H1 (cell line): ENCODE results near the gene PRXL2B. TPM values are rescaled to one million over a fixed set of nuclear protein-coding genes. Genes with fewer than 3 reads are reported as not detected.

Experiments
- CTCF ChIA-PET: fragments of 300-600 bp; sonication (Branson Sonifier 250); formaldehyde crosslinking; loops from one replicate; lab custom pipeline; 2021; ENCODE audit not compliant: partially characterized antibody; lab: Charles Lee
- POLR2A ChIA-PET: fragments of 300-600 bp; sonication (Branson Sonifier 250); formaldehyde crosslinking; loops from one replicate; lab custom pipeline; 2021; ENCODE audit warnings: inconsistent platforms; ENCODE audit not compliant: partially characterized antibody; lab: Charles Lee
- DNase-seq, 2 experiments: peaks; one replicate each; pipeline versions ENCODE4 v3.0.0 to v3.0.0-alpha.2; 2010 to 2022; ENCODE audit warnings: low spot score in 2 of 2, low read depth in 1 of 2, mixed read lengths in 1 of 2
- FAIRE-seq: peaks from 2 replicates; lab custom pipeline; 2011; peaks lifted over from hg19 to GRCh38; lab: Jason Lieb, UNC
- H2AFZ ChIP-seq: 2 replicates; pipeline ENCODE4 v1.8.1; 2012; ENCODE audit warnings: low read length, inconsistent platforms
- H2AK5ac ChIP-seq: 2 replicates; pipeline ENCODE4 v1.6.1; 2013; ENCODE audit warnings: low read depth, low read length
- H2BK120ac ChIP-seq: replicated peaks from 2 replicates; pipeline ENCODE3; 2013; ENCODE audit warnings: low read depth, low read length, inconsistent platforms
- H2BK12ac ChIP-seq: 2 replicates; pipeline ENCODE4 v1.6.1; 2013; ENCODE audit warnings: low read depth, low read length
- H2BK15ac ChIP-seq: 2 replicates; pipeline ENCODE4 v1.6.1; 2013; ENCODE audit warnings: low read length
- H2BK20ac ChIP-seq: 2 replicates; pipeline ENCODE4 v1.6.1; 2013; ENCODE audit warnings: low read length
- H2BK5ac ChIP-seq: 2 replicates; pipeline ENCODE4 v1.6.1; 2013; ENCODE audit warnings: low read depth, low read length
- H3K14ac ChIP-seq: 2 replicates; pipeline ENCODE4 v1.6.1; 2013; ENCODE audit warnings: inconsistent platforms; ENCODE audit not compliant: insufficient read length
- H3K18ac ChIP-seq: 2 replicates; pipeline ENCODE4 v1.6.1; 2013; ENCODE audit warnings: low read length; ENCODE audit errors: extremely low read depth
- H3K23ac ChIP-seq: 2 replicates; pipeline ENCODE4 v1.6.1; 2013; ENCODE audit warnings: inconsistent platforms; ENCODE audit not compliant: insufficient read length
- H3K23me2 ChIP-seq: 2 replicates; pipeline ENCODE4 v1.6.1; 2013; ENCODE audit warnings: low read depth, low read length
- H3K27ac ChIP-seq: 2 replicates; pipeline ENCODE4 v1.6.1; 2011; ENCODE audit warnings: low read depth, low read length, inconsistent platforms
- H3K27me3 ChIP-seq, 4 experiments: replicated peaks in 1 of 4; 1 replicate in 1 of 4; 2 replicates in 3 of 4; pipeline versions ENCODE4 v1.6.1 to v1.8.1; 2011 to 2013; ENCODE audit warnings: low read length in 3 of 4, mild to moderate bottlenecking in 3 of 4, inconsistent platforms in 2 of 4, mixed read lengths in 2 of 4, moderate library complexity in 1 of 4; ENCODE audit not compliant: control insufficient read depth in 3 of 4, insufficient read depth in 3 of 4; ENCODE audit errors: extremely low read depth in 1 of 4
- H3K36me3 ChIP-seq, 4 experiments: 2 replicates each; pipeline versions ENCODE4 v1.6.1 to v1.8.1; 2011 to 2013; ENCODE audit warnings: mild to moderate bottlenecking in 4 of 4, low read length in 3 of 4, moderate library complexity in 2 of 4, control low read depth in 1 of 4, inconsistent platforms in 1 of 4; ENCODE audit not compliant: insufficient read depth in 4 of 4, control insufficient read depth in 2 of 4
- H3K4ac ChIP-seq: replicated peaks from 2 replicates; pipeline ENCODE3; 2013; ENCODE audit warnings: low read length, low read depth, mixed read lengths, inconsistent platforms; ENCODE audit not compliant: insufficient read length
- H3K4me1 ChIP-seq, 4 experiments: replicated peaks in 1 of 4; 1 replicate in 1 of 4; 2 replicates in 3 of 4; pipeline versions ENCODE4 v1.6.1 to v1.8.1; 2011 to 2013; ENCODE audit warnings: low read length in 3 of 4, inconsistent platforms in 2 of 4, mixed read lengths in 1 of 4; ENCODE audit not compliant: insufficient read depth in 4 of 4, control insufficient read depth in 3 of 4
- H3K4me2 ChIP-seq, 2 experiments: 2 replicates each; pipeline versions ENCODE4 v1.6.1 to v1.8.1; 2011 to 2013; ENCODE audit warnings: low read depth in 2 of 2, low read length in 2 of 2, control low read depth in 1 of 2, inconsistent platforms in 1 of 2, mild to moderate bottlenecking in 1 of 2; ENCODE audit not compliant: insufficient read depth in 1 of 2
- H3K4me3 ChIP-seq, 4 experiments: fragments of 200-600, 300-600 bp in 1 of 4; sonication (generic), shearing (Covaris generic), sonication (Bioruptor Twin) in 1 of 4; 2 replicates each; pipeline versions ENCODE4 v1.5.1 to v1.8.1; 2011 to 2016; ENCODE audit warnings: low read length in 4 of 4, low read depth in 3 of 4, control low read depth in 2 of 4, inconsistent platforms in 2 of 4, mild to moderate bottlenecking in 2 of 4, mixed read lengths in 1 of 4, moderate library complexity in 1 of 4; ENCODE audit not compliant: insufficient read depth in 2 of 4; ENCODE audit errors: extremely low read depth in 1 of 4
- H3K56ac ChIP-seq: replicated peaks from 2 replicates; pipeline ENCODE3; 2013; ENCODE audit warnings: low read depth, mild to moderate bottlenecking, mixed read lengths, low read length, inconsistent platforms; ENCODE audit not compliant: insufficient read length
- H3K79me1 ChIP-seq: 2 replicates; pipeline ENCODE4 v1.6.1; 2013; ENCODE audit warnings: low read depth, low read length, control low read depth
- H3K79me2 ChIP-seq, 2 experiments: 2 replicates each; pipeline versions ENCODE4 v1.6.1 to v1.8.1; 2012 to 2013; ENCODE audit warnings: low read length in 2 of 2, mild to moderate bottlenecking in 2 of 2, inconsistent platforms in 1 of 2; ENCODE audit not compliant: insufficient read depth in 2 of 2, control insufficient read depth in 1 of 2
- H3K9ac ChIP-seq, 4 experiments: replicated peaks in 1 of 4; 1 replicate in 1 of 4; 2 replicates in 3 of 4; pipeline versions ENCODE4 v1.6.1 to v1.8.1; 2011 to 2013; ENCODE audit warnings: low read depth in 3 of 4, low read length in 3 of 4, control low read depth in 2 of 4, mild to moderate bottlenecking in 2 of 4, moderate library complexity in 2 of 4, inconsistent platforms in 1 of 4; ENCODE audit errors: extremely low read depth in 1 of 4
- H3K9me3 ChIP-seq, 2 experiments: 2 replicates each; pipeline versions ENCODE4 v1.6.1 to v1.8.1; 2012 to 2013; ENCODE audit warnings: mild to moderate bottlenecking in 2 of 2, moderate library complexity in 2 of 2, control low read depth in 1 of 2, inconsistent platforms in 1 of 2, low read depth in 1 of 2, low read length in 1 of 2, mixed read lengths in 1 of 2; ENCODE audit not compliant: insufficient read depth in 2 of 2
- H4K20me1 ChIP-seq, 2 experiments: replicated peaks in 1 of 2; 2 replicates each; pipeline versions ENCODE3 to v1.8.1; 2011 to 2013; ENCODE audit warnings: inconsistent platforms in 2 of 2, low read length in 2 of 2, mild to moderate bottlenecking in 1 of 2; ENCODE audit not compliant: insufficient read depth in 2 of 2, control insufficient read depth in 1 of 2
- H4K5ac ChIP-seq: 2 replicates; pipeline ENCODE4 v1.6.1; 2013; ENCODE audit warnings: low read length, low read depth, mixed read lengths, inconsistent platforms; ENCODE audit not compliant: insufficient read length
- H4K8ac ChIP-seq: 2 replicates; pipeline ENCODE4 v1.8.0; 2013; ENCODE audit warnings: mild to moderate bottlenecking, moderate library complexity, low read length, inconsistent platforms; ENCODE audit not compliant: insufficient read depth; ENCODE audit errors: extremely low read depth
- H4K91ac ChIP-seq: replicated peaks from 2 replicates; pipeline ENCODE3; 2013; ENCODE audit warnings: low read length, mixed read lengths, inconsistent platforms; ENCODE audit not compliant: insufficient read length
- TAF7 ChIP-seq: optimal IDR thresholded peaks from 2 replicates; pipeline ENCODE3; 2011; ENCODE audit warnings: low read depth, mild to moderate bottlenecking, inconsistent platforms, low read length, moderate library complexity, borderline replicate concordance
- WGBS, 2 experiments: shearing (Covaris generic) in 1 of 2; methylation state at CpG; one replicate each; pipeline versions ENCODE4 v1.1.6 to v1.1.7; 2013 to 2015; ENCODE audit warnings: low lambda C conversion rate in 2 of 2, mixed read lengths in 2 of 2, inconsistent platforms in 1 of 2, low coverage in 1 of 2, missing lambda C conversion rate in 1 of 2; ENCODE audit not compliant: insufficient replicate concordance in 2 of 2, insufficient coverage in 1 of 2, insufficient read length in 1 of 2; ENCODE audit errors: extremely low coverage in 1 of 2, missing lambda C conversion rate in 1 of 2; 5-methylcytosine and 5-hydroxymethylcytosine counted together
- polyA plus RNA-seq, 7 experiments: library from polyadenylated mRNA; depleted of rRNA in 3 of 7; stranded (reverse) in 5 of 7; unstranded in 2 of 7; fragments of >200 nt in 5 of 7; fragments of 200-250 nt in 2 of 7; gene quantifications; 1 replicate in 5 of 7; 2 replicates in 1 of 7; 4 replicates in 1 of 7; pipeline versions ENCODE4 v1.2.1 to v1.2.3, GENCODE V29; 2011 to 2013; ENCODE audit warnings: missing spikeins in 2 of 7, mixed read lengths in 2 of 7
- total RNA-seq: library from RNA; stranded (reverse); fragmentation: NEBNext Ultra II Directional; extraction: Animal tissue kit (Norgen Biotek cat#: 25700); gene quantifications from 2 replicates; pipeline ENCODE4 v1.2.1, GENCODE V29; 2021

The PRXL2B gene
- total and polyA plus RNA-seq, 2 of the 8 experiments (the other 6 are each of a cell fraction or from before 2014, with no cell fraction given), result 35.3 to 46.0 TPM

GRCh38 chr1:2638466-2639115 lies 52.0 kb downstream of the PRXL2B start:
- H2BK12ac ChIP-seq, result no peak overlapping the region
- no peak overlapping the region for H3K4me3 ChIP-seq
- no peak overlapping the region for H3K27ac ChIP-seq
- H3K14ac ChIP-seq, result no peak overlapping the region
- no peaks in the 10 kb centered on the region for H3K9me3 ChIP-seq
- no peak overlapping the region for H2AK5ac ChIP-seq
- no peaks in the 10 kb centered on the region for H3K79me1 ChIP-seq
- H2BK5ac ChIP-seq, result no peak overlapping the region
- FAIRE-seq (no peak), DNase-seq (no peak)
- no peak overlapping the region for H2BK15ac ChIP-seq
- no peaks in the 10 kb centered on the region for H3K36me3 ChIP-seq
- H3K27me3 ChIP-seq, result peaks cover 0 to 8% (median 4%) of the 10 kb centered on the region in 4 experiments; a peak in 4 of 7 replicates
- H4K8ac ChIP-seq, result no peak overlapping the region
- H3K23ac ChIP-seq, result no peak overlapping the region
- H4K20me1 ChIP-seq, result peaks cover 0 to 7% of the 10 kb centered on the region in 2 experiments
- H3K56ac ChIP-seq, result no peak overlapping the region
- H3K79me2 ChIP-seq, result no peaks in the 10 kb centered on the region; a peak in 1 of 4 replicates
- no peak overlapping the region for H2BK20ac ChIP-seq
- no peak overlapping the region for H3K4ac ChIP-seq
- no peak overlapping the region for H2BK120ac ChIP-seq
- ChIA-PET CTCF (no interaction called here), POLR2A (no interaction called here)
- no peak overlapping the region for H3K4me2 ChIP-seq
- H2AFZ ChIP-seq, result no peak overlapping the region
- no peak overlapping the region for H4K91ac ChIP-seq
- WGBS, 2 experiments, result 85% methylated on average over 16 of the region's 16 CpGs; no CpG with 5 or more reads in 1 of the 2 experiments
- H3K18ac ChIP-seq, result no peak overlapping the region
- H3K23me2 ChIP-seq, result peaks cover 11% of the 10 kb centered on the region; the same call in 1 of the 2 replicates
- H3K4me1 ChIP-seq, result peaks cover 3 to 17% (median 14%) of the 10 kb centered on the region in 4 experiments; a peak in 6 of 7 replicates
- TF ChIP-seq TAF7, result no peak
- no peak overlapping the region for H4K5ac ChIP-seq
- H3K9ac ChIP-seq, result no peak overlapping the region
